ENCODE data around the gene ASPRV1. TPM values are rescaled to one million over a fixed set of nuclear protein-coding genes. Genes with fewer than 3 reads are reported as not detected.

ASPRV1 gene
- total RNA-seq, 3 donors from 2014 or later (not counting 1 experiment from before 2014, with no cell fraction given), result 1.4 to 2.7 (median 1.9) TPM

DNA sequence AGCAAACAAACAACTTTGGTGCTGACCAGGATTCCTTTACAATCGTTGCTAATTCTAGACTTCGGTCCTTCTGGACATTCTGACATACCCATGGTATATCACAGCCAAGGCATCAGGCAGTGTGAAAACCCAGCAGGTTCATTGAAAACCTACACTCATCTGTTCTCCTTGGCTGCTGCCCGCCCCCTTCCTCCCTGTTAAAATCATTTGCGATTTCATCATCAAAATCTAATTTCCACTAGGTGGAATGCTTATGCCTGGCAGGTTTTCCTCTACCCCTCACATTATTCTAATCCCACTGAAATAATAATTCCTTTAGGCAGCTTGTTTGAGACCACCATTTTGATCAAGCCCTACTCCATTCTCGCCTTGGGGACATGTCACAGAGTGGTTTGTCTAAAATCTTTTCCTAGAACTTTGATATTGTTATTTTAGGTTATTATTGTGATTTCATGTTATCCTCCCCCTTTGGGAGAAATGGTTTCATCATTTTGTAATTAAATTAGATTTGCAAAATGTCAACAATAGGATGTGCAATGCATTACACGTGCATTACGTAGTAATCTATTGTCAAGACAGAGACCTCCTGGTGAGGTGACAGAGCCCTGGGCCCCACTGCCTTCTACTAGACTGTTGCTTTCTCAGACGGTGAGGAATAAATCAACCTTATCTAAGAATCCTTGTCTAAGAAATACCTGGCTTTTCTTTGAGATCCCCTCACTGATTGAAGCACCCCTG, 31.0 kb upstream of the ASPRV1 start:
- DNase-seq (no peak), ATAC-seq (no peak)
- Histone ChIP-seq H3K27ac (ENCODE audit: low read length) (no peak overlapping the region), H3K4me3 (ENCODE audit: low read length) (no peak overlapping the region), H3K36me3 (ENCODE audit: control insufficient read depth, insufficient read depth, low read length) (peaks cover 15% of the 10 kb centered on the region), H3K27me3 (ENCODE audit: control insufficient read depth, insufficient read depth, low read length) (no peaks in the 10 kb centered on the region), H3K4me1 (ENCODE audit: control insufficient read depth, insufficient read depth, low read length) (no peaks in the 10 kb centered on the region), H3K9me3 (ENCODE audit: control insufficient read depth, insufficient read depth, low read length) (no peaks in the 10 kb centered on the region)
- Mint-ChIP-seq H3K9me3 (no peaks in the 10 kb centered on the region), H3K27ac (no peak overlapping the region), H3K36me3 (peaks cover 9% of the 10 kb centered on the region), H3K4me3 (no peak overlapping the region), H3K27me3 (ENCODE audit: low read depth in 2 of 2) (no peaks in the 10 kb centered on the region), H3K4me1 (peaks cover 5 to 17% of the 10 kb centered on the region in 2 donors)
- intact Hi-C loops (cut with micrococcal nuclease), result no loop called here
- TF ChIP-seq CTCF (IDR thresholded peaks at IDR 0.05), result no peak
- 96% methylated on average over 7 of the region's 8 CpGs for WGBS (ENCODE audit: insufficient coverage)

DNA sequence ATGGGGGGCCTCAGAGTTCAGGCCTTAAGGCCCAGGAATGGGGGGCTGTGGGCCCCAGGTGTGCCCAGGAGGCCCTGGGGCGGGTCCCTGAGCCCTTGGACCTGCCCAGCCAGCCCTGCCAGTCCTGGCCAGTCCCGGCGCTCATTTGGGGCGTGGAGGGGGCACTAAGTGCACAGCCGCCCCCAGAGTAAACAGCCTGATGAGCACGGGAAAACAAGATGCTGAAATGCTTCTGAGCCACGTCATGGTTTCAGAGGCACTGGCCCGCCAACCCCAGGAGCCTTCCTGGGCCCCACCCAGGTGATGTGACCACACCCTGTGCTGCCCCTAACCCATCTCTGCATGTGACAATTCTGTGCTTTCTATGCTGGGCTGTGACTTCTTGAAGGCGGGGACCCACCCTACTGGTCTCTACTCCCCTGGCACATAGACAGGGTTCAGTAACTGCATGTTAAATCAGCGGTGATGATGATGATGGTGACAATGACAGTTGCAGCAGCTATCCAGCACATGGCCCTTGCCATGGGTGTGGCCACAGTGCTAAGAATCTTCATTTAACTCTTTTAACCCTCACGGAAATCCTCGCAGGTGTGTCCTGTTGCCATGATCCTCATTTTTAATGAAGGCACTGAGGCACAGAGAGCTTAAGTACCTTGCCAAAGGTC, 28.1 kb upstream of the ASPRV1 start:
- intact Hi-C loops (cut with micrococcal nuclease), result no loop called here
- no peak for DNase-seq
- no peaks in the 10 kb centered on the region for H3K27me3 Mint-ChIP-seq (ENCODE audit: low read depth in 2 of 2)
- Histone ChIP-seq H3K4me1 (ENCODE audit: control insufficient read depth, insufficient read depth, low read length) (peaks cover 12% of the 10 kb centered on the region), H3K4me3 (ENCODE audit: low read length) (no peak overlapping the region), H3K27me3 (ENCODE audit: control insufficient read depth, insufficient read depth, low read length) (no peaks in the 10 kb centered on the region), H3K27ac (ENCODE audit: low read length) (no peak overlapping the region), H3K36me3 (ENCODE audit: control insufficient read depth, insufficient read depth, low read length) (peaks cover 15% of the 10 kb centered on the region), H3K9me3 (ENCODE audit: control insufficient read depth, insufficient read depth, low read length) (no peaks in the 10 kb centered on the region)
- H3K4me3 Mint-ChIP-seq, result no peak overlapping the region
- WGBS (ENCODE audit: insufficient coverage), result 88% methylated on average over 12 of the region's 12 CpGs
- peaks cover 9% of the 10 kb centered on the region for H3K36me3 Mint-ChIP-seq
- H3K9me3 Mint-ChIP-seq, result no peaks in the 10 kb centered on the region
- H3K4me1 Mint-ChIP-seq, result peaks cover 13 to 25% of the 10 kb centered on the region in 2 donors
- H3K27ac Mint-ChIP-seq, result no peak overlapping the region
- ATAC-seq, result no peak
- TF ChIP-seq CTCF (IDR thresholded peaks at IDR 0.05), result no peak

DNA sequence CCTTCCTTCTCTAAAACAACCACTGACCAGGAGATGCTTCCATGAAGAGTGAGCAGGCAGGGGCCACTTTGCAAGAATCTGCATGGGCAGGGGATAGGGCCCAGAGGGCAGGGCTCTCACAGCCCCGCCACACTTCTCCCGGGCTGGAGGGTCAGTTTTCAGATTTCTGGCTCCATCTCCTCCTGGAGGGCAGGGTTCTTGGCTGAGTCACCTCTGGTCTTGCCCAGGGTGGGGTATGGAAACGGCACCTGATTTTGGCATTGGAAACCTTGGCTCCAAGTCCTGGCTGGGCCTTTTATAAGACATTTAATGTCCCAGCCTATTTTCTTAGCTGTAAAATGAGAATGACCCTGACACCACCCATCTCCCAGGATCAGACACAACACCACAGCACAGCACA, 27.6 kb upstream of the ASPRV1 start:
- Mint-ChIP-seq H3K36me3 (peaks cover 6% of the 10 kb centered on the region), H3K27me3 (ENCODE audit: low read depth in 2 of 2) (no peaks in the 10 kb centered on the region), H3K9me3 (no peaks in the 10 kb centered on the region), H3K4me1 (peaks cover 13 to 22% of the 10 kb centered on the region in 2 donors), H3K4me3 (no peak overlapping the region), H3K27ac (no peak overlapping the region)
- Histone ChIP-seq H3K4me3 (ENCODE audit: low read length) (no peak overlapping the region), H3K9me3 (ENCODE audit: control insufficient read depth, insufficient read depth, low read length) (no peaks in the 10 kb centered on the region), H3K27me3 (ENCODE audit: control insufficient read depth, insufficient read depth, low read length) (no peaks in the 10 kb centered on the region), H3K4me1 (ENCODE audit: control insufficient read depth, insufficient read depth, low read length) (peaks cover 12% of the 10 kb centered on the region), H3K27ac (ENCODE audit: low read length) (no peak overlapping the region), H3K36me3 (ENCODE audit: control insufficient read depth, insufficient read depth, low read length) (peaks cover 10% of the 10 kb centered on the region)
- TF ChIP-seq CTCF (IDR thresholded peaks at IDR 0.05), result no peak
- no peak for DNase-seq
- intact Hi-C loops (cut with micrococcal nuclease), result no loop called here
- ATAC-seq, result no peak
- 88% methylated on average over 3 of the region's 3 CpGs for WGBS (ENCODE audit: insufficient coverage)

Measured in natural killer cell (primary cell).